MM.1S (cell line): Measurements from ENCODE around the gene PHC1.
"Not testable (repeated sequence)": the region's sequence is repeated elsewhere in the genome, so short reads cannot be mapped to it uniquely, and the experiment has no call there.

Experiments used
- DNase-seq: peaks from one replicate; pipeline ENCODE4 v3.0.0-alpha.2; 2015
- H2AFZ ChIP-seq: fragments of 300-600 bp; sonication (generic); 2 replicates; pipeline ENCODE4 v1.6.0; 2016; ENCODE audit warnings: antibody characterized with exemption, low read length
- H3F3A ChIP-seq: fragments of 300-600 bp; sonication (generic); 2 replicates; pipeline ENCODE4 v1.6.1; 2016; ENCODE audit warnings: mild to moderate bottlenecking, antibody characterized with exemption, low read length, moderate library complexity, mixed read lengths; ENCODE audit not compliant: insufficient read depth
- H3K27ac ChIP-seq: fragments of 300-600 bp; sonication (generic); 2 replicates; pipeline ENCODE4 v1.5.1; 2016; ENCODE audit warnings: mild to moderate bottlenecking, low read length
- H3K27me3 ChIP-seq: fragments of 300-600 bp; sonication (generic); replicated peaks from 2 replicates; pipeline ENCODE4 v1.6.0; 2016; ENCODE audit warnings: low read length; ENCODE audit not compliant: insufficient read depth
- H3K36me3 ChIP-seq: fragments of 300-600 bp; sonication (generic); replicated peaks from 2 replicates; pipeline ENCODE4 v1.6.1; 2016; ENCODE audit warnings: mild to moderate bottlenecking, low read length, mixed read lengths; ENCODE audit not compliant: insufficient read depth
- H3K4me1 ChIP-seq: fragments of 300-600 bp; sonication (generic); 2 replicates; pipeline ENCODE4 v1.6.1; 2016; ENCODE audit warnings: low read length, mixed read lengths
- H3K4me2 ChIP-seq: fragments of 300-600 bp; sonication (generic); 2 replicates; pipeline ENCODE4 v1.6.0; 2016; ENCODE audit warnings: low read depth, low read length
- H3K4me3 ChIP-seq: fragments of 300-600 bp; sonication (generic); 2 replicates; pipeline ENCODE4 v1.5.1; 2016; ENCODE audit warnings: low read length, mixed read lengths
- H3K79me2 ChIP-seq: fragments of 300-600 bp; sonication (generic); 2 replicates; pipeline ENCODE4 v1.6.1; 2016; ENCODE audit warnings: mixed run types, low read length, mixed read lengths
- H3K9ac ChIP-seq: fragments of 300-600 bp; sonication (generic); 2 replicates; pipeline ENCODE4 v1.6.1; 2016; ENCODE audit warnings: low read length, mixed read lengths
- H3K9me2 ChIP-seq: fragments of 300-600 bp; sonication (generic); replicated peaks from 2 replicates; pipeline ENCODE4 v1.6.1; 2016; ENCODE audit warnings: mild to moderate bottlenecking, low read length, mixed read lengths; ENCODE audit not compliant: insufficient read depth
- H3K9me3 ChIP-seq: fragments of 300-600 bp; sonication (generic); replicated peaks from 2 replicates; pipeline ENCODE4 v1.6.1; 2016; ENCODE audit warnings: mild to moderate bottlenecking, low read length, mixed read lengths; ENCODE audit not compliant: insufficient read depth
- H4K20me1 ChIP-seq: fragments of 300-600 bp; sonication (generic); 2 replicates; pipeline ENCODE4 v1.6.1; 2016; ENCODE audit warnings: mild to moderate bottlenecking, low read length, moderate library complexity, mixed read lengths; ENCODE audit not compliant: insufficient read depth
- EZH2 ChIP-seq: fragments of 300-600 bp; sonication (generic); optimal IDR thresholded peaks from 2 replicates; pipeline ENCODE3; 2017; ENCODE audit warnings: low read depth, mild to moderate bottlenecking, antibody characterized with exemption, low read length, mixed read lengths
- EZH2phosphoT487 ChIP-seq: fragments of 300-600 bp; sonication (generic); IDR thresholded peaks from 2 replicates; pipeline ENCODE4 v1.6.1; 2018; ENCODE audit warnings: antibody characterized with exemption, low read length
- TF ChIP-seq, protein P1 (sequence below): fragments of 300-600 bp; sonication (generic); IDR thresholded peaks from 2 replicates; pipeline ENCODE4 v1.5.1; 2016; ENCODE audit warnings: antibody characterized with exemption, low read length, mixed read lengths

PHC1 gene

DNA sequence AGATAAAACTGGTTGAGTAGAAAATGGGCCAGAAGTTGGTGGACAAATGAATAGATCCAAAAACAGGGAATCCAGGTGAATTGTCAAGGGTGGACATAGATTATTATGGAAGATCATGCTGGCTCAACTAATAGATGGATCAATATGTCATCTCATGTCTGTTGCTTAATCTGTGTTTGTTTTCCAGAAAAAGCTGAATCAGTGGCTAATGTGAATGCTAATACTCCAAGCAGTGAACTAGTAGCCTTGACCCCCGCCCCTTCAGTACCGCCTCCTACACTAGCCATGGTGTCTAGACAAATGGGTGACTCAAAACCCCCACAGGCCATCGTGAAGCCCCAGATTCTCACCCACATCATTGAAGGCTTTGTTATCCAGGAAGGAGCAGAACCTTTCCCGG is 19.8 kb downstream of the PHC1 start:
- H2AFZ ChIP-seq, H3F3A ChIP-seq, H4K20me1 ChIP-seq, H3K9me3 ChIP-seq, DNase-seq, H3K4me3 ChIP-seq, H3K27me3 ChIP-seq, H3K36me3 ChIP-seq, H3K79me2 ChIP-seq, H3K4me1 ChIP-seq, H3K9me2 ChIP-seq, H3K27ac ChIP-seq, H3K9ac ChIP-seq, H3K4me2 ChIP-seq: not testable (repeated sequence)

DNA sequence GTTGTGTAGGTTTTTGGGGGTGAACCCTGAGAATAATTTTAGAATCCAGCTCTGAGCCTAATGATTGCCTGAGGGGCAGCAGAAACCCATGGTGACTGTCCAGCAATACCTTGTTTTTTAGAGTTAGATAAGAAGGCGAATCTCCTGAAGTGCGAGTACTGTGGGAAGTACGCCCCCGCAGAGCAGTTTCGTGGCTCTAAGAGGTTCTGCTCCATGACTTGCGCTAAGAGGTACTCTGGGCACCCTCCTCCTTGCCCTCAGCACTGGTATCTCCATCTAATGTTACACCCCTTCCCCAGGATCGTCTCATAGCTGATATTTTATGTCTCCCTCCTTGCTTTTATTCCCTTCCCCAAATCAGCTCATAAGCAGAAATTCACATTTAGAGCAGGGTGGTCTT is 22.4 kb downstream of the PHC1 start:
- Histone ChIP-seq H3K4me2 (no peak overlapping the region), H3K9ac (no peak overlapping the region), H3K36me3 (peaks cover 4% of the 10 kb centered on the region), H3K9me3 (no peaks in the 10 kb centered on the region), H3K27me3 (no peaks in the 10 kb centered on the region), H3F3A (no peaks in the 10 kb centered on the region), H3K9me2 (no peaks in the 10 kb centered on the region), H3K79me2 (no peaks in the 10 kb centered on the region), H3K4me1 (no peaks in the 10 kb centered on the region), H2AFZ (no peak overlapping the region), H4K20me1 (no peaks in the 10 kb centered on the region), H3K27ac (no peak overlapping the region), H3K4me3 (no peak overlapping the region)
- TF ChIP-seq EZH2phosphoT487 (no peak), EZH2 (no peak)
- TF ChIP-seq, protein P1, sequence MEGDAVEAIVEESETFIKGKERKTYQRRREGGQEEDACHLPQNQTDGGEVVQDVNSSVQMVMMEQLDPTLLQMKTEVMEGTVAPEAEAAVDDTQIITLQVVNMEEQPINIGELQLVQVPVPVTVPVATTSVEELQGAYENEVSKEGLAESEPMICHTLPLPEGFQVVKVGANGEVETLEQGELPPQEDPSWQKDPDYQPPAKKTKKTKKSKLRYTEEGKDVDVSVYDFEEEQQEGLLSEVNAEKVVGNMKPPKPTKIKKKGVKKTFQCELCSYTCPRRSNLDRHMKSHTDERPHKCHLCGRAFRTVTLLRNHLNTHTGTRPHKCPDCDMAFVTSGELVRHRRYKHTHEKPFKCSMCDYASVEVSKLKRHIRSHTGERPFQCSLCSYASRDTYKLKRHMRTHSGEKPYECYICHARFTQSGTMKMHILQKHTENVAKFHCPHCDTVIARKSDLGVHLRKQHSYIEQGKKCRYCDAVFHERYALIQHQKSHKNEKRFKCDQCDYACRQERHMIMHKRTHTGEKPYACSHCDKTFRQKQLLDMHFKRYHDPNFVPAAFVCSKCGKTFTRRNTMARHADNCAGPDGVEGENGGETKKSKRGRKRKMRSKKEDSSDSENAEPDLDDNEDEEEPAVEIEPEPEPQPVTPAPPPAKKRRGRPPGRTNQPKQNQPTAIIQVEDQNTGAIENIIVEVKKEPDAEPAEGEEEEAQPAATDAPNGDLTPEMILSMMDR, result no peak
- DNase-seq, result no peak

DNA sequence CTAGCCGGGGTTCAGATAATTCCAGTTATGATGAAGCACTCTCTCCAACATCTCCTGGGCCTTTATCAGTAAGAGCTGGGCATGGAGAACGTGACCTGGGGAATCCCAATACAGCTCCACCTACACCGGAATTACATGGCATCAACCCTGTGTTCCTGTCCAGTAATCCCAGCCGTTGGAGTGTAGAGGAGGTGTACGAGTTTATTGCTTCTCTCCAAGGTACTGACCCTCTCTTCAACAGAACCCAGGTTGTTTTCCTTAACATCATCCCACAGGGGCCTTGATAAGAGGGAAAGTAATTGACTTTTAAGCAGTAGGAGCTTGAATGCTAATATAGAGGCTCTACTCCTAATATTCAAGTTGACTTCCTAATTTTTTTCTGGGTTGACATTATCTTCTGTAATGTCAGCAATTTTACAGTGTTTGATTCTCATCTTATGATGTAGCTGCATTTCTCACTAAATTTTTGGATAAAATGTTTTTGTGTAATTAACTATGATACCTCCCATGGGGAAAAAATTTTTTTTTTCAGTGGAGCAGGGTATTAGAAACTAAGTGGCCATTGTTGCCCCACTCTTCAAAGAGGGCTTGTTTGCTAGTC is 23.6 kb downstream of the PHC1 start:
- H3K27me3 ChIP-seq, H3K4me3 ChIP-seq, H3F3A ChIP-seq, H3K4me2 ChIP-seq, H3K9ac ChIP-seq, H3K4me1 ChIP-seq, H2AFZ ChIP-seq, DNase-seq, H3K9me3 ChIP-seq, H3K9me2 ChIP-seq, H4K20me1 ChIP-seq, H3K79me2 ChIP-seq, H3K27ac ChIP-seq: not testable (repeated sequence)
- H3K36me3 ChIP-seq, result peaks cover 12% of the 10 kb centered on the region

DNA sequence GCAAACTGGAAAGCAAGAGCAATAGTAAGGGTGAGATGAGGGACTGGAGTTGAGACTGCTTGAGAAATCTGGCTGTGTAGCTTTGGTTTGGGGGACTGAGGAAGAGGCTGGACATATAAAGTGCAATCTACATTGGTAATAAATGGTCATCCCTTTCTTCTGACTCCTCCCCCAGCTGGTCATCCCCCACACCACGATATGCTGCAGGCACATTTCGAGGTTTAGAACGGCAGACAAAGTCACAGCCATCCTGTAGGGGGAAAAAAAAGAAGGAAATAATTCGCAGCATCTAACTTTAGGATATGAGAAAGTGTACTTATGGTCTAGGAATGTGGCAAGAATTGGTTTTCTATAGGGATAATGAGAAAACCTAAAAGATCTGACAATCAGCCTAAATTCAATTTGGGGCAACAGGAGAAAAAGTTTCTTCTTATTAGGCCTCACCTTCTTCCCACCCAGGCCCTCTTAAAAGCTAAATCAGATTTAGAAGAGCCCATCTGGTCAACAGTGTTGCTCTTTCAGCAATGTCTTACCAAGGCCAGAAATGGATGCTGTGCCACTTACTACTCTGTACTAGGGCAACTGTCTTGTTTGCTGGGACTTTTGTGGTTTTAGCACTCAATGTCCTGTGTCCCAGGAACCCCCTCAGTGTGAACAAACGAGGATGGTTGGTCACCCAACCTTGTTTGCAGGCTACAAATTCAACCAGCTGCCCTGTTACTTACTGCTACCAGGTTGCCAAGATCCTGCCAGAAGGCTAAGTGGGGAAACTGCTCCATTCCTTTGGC is 27.6 kb downstream of the PHC1 start:
- TF ChIP-seq, protein P1, result no peak
- TF ChIP-seq EZH2phosphoT487 (no peak), EZH2 (no peak)
- no peaks in the 10 kb centered on the region for H3K9me3 ChIP-seq
- H4K20me1 ChIP-seq, result 0 out of 2 replicates have a peak, but pooled peaks cover 5% of the 10 kb centered on the region
- no peak overlapping the region for H3K4me3 ChIP-seq
- peaks cover 18% of the 10 kb centered on the region for H3K79me2 ChIP-seq
- no peak overlapping the region for H3K9ac ChIP-seq
- no peaks in the 10 kb centered on the region for H3F3A ChIP-seq
- peaks cover 35% of the 10 kb centered on the region for H3K36me3 ChIP-seq
- no peaks in the 10 kb centered on the region for H3K27me3 ChIP-seq
- no peaks in the 10 kb centered on the region for H3K9me2 ChIP-seq
- H3K27ac ChIP-seq, result no peak overlapping the region
- no peak overlapping the region for H2AFZ ChIP-seq
- no peak for DNase-seq
- peaks cover 7% of the 10 kb centered on the region for H3K4me1 ChIP-seq
- H3K4me2 ChIP-seq, result no peak overlapping the region
